ENCODE results near the gene FAM151A. TPM values are rescaled to one million over a fixed set of nuclear protein-coding genes. Genes with fewer than 3 reads are reported as not detected.

Gene FAM151A
- polyA plus RNA-seq, 1 donor (not counting 4 experiments of a cell fraction or from before 2014, with no cell fraction given) = 0.07 TPM

DNA sequence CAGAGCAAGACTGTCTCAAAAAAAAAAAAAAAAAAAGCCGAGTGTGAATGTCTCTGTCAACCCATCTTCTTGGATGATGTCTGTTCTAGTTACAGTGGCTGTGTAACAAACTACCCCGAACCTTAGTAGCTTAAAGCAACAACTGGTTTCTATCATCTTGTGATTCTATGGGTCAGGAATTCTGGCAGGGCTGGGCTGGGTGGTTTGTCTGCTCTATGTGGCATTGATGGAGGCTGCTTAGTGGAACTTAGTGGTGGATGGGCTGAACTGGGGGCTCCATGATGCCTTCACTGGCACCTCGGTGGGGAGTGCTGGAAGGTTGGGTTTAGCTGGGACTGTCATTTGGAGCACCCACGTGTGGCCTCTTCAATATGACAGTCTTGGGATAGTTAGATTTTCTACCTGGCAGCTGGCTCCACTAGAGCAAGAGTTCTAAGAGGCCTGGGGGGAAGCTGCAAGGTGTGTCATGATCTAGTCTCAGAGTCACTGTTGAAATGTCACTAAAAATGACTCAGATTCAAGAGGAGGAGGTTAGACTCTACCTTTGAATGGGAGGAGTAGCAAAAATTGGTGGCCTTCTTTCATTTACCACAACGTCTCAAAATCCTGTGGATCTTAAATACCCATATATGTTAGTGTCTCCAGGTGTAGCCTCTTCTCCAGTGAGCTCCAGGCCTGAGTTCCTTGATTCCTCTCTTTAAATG lies 56.7 kb downstream of the FAM151A start:
- TF ChIP-seq EZH2 (IDR thresholded peaks at IDR 0.05; ENCODE audit: low read length) = no peak
- TF ChIP-seq, protein P1, sequence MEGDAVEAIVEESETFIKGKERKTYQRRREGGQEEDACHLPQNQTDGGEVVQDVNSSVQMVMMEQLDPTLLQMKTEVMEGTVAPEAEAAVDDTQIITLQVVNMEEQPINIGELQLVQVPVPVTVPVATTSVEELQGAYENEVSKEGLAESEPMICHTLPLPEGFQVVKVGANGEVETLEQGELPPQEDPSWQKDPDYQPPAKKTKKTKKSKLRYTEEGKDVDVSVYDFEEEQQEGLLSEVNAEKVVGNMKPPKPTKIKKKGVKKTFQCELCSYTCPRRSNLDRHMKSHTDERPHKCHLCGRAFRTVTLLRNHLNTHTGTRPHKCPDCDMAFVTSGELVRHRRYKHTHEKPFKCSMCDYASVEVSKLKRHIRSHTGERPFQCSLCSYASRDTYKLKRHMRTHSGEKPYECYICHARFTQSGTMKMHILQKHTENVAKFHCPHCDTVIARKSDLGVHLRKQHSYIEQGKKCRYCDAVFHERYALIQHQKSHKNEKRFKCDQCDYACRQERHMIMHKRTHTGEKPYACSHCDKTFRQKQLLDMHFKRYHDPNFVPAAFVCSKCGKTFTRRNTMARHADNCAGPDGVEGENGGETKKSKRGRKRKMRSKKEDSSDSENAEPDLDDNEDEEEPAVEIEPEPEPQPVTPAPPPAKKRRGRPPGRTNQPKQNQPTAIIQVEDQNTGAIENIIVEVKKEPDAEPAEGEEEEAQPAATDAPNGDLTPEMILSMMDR (optimal IDR thresholded peaks at IDR 0.05 in 1 of 3, IDR thresholded peaks at IDR 0.05 in 1 of 3, conservative IDR thresholded peaks at IDR 0.05 in 1 of 3; ENCODE audit: extremely low read depth in 1 of 3, insufficient read depth in 2 of 3, low read length in 3 of 3) = no peak
- DNase-seq (ENCODE audit: low read depth, low spot score) = no peak
- no peak overlapping the region for H3K9ac ChIP-seq (ENCODE audit: control insufficient read depth, extremely low read depth, insufficient read depth, low read length)

DNA sequence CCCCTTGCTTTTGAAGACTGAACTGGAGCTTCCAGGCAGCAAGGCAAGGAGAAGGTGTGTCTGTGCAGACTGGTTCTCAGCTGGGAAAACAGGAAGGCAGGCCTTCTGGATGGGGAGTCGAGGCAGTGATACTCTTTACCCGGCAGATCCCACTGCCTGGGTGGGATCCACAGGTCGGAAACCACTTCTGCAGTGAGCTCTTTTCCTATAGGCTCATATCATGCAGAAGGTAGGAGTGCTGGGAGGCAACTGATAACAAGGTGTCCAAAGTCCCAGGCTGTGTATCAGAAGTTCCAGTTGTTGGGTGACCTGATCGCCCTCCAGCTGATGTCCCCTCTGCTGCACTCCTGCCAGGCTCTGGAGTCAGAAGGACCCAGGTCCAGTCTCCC lies 58.2 kb downstream of the FAM151A start:
- H3K36me3 ChIP-seq (ENCODE audit: control insufficient read depth in 2 of 2, extremely low read depth in 1 of 2, insufficient read depth in 2 of 2, low read length in 2 of 2) = no peaks in the 10 kb centered on the region
- H4K20me1 ChIP-seq (ENCODE audit: control insufficient read depth, extremely low read depth, insufficient read depth, low read length) = no peaks in the 10 kb centered on the region
- dilution Hi-C loops (cut with MboI; ENCODE audit: extremely low pct_ligation_motif_present, low sequenced_read_pairs) = no loop called here
- H2AFZ ChIP-seq (ENCODE audit: control insufficient read depth, low read length) = no peak overlapping the region
- no peaks in the 10 kb centered on the region for H3K79me2 ChIP-seq (ENCODE audit: control insufficient read depth, insufficient read depth, low read length)
- no peak for TF ChIP-seq EZH2 (IDR thresholded peaks at IDR 0.05; ENCODE audit: low read length)
- TF ChIP-seq, protein P1 (optimal IDR thresholded peaks at IDR 0.05 in 1 of 3, IDR thresholded peaks at IDR 0.05 in 1 of 3, conservative IDR thresholded peaks at IDR 0.05 in 1 of 3; ENCODE audit: extremely low read depth in 1 of 3, insufficient read depth in 2 of 3, low read length in 3 of 3) = no peak
- peaks cover 25% of the 10 kb centered on the region for H3K4me1 ChIP-seq (ENCODE audit: control insufficient read depth, extremely low read depth, insufficient read depth, low read length)
- H3K9ac ChIP-seq (ENCODE audit: control insufficient read depth, extremely low read depth, insufficient read depth, low read length) = no peak overlapping the region
- no peak overlapping the region for H3K4me2 ChIP-seq (ENCODE audit: control insufficient read depth, extremely low read depth, insufficient read depth, low read depth, low read length)
- H3K27ac ChIP-seq (ENCODE audit: control insufficient read depth, insufficient read depth, low read length) = no peak overlapping the region
- no peaks in the 10 kb centered on the region for H3K9me1 ChIP-seq (ENCODE audit: control insufficient read depth, extremely low read depth, insufficient read depth, low read length)
- no peak for FAIRE-seq
- no peak for DNase-seq (ENCODE audit: low read depth, low spot score)
- H3K9me3 ChIP-seq (ENCODE audit: control insufficient read depth, low read depth, low read length) = no peaks in the 10 kb centered on the region
- H3K27me3 ChIP-seq (ENCODE audit: control insufficient read depth, extremely low read depth, insufficient read depth, low read length) = no peaks in the 10 kb centered on the region
- no peak overlapping the region for H3K4me3 ChIP-seq (ENCODE audit: control insufficient read depth in 2 of 3, extremely low read depth in 1 of 3, insufficient read depth in 2 of 3, low read depth in 1 of 3, low read length in 3 of 3)

More for the DNA sequence above, 56.7 kb downstream of the FAM151A start:
- no peaks in the 10 kb centered on the region for H3K9me1 ChIP-seq (ENCODE audit: control insufficient read depth, extremely low read depth, insufficient read depth, low read length)
- no peak overlapping the region for H3K4me3 ChIP-seq (ENCODE audit: control insufficient read depth in 2 of 3, extremely low read depth in 1 of 3, insufficient read depth in 2 of 3, low read depth in 1 of 3, low read length in 3 of 3)
- no peaks in the 10 kb centered on the region for H3K79me2 ChIP-seq (ENCODE audit: control insufficient read depth, insufficient read depth, low read length)
- no peak overlapping the region for H3K4me2 ChIP-seq (ENCODE audit: control insufficient read depth, extremely low read depth, insufficient read depth, low read depth, low read length)
- H3K9me3 ChIP-seq (ENCODE audit: control insufficient read depth, low read depth, low read length) = no peaks in the 10 kb centered on the region
- dilution Hi-C loops (cut with MboI; ENCODE audit: extremely low pct_ligation_motif_present, low sequenced_read_pairs) = no loop called here
- no peak for FAIRE-seq
- H3K27me3 ChIP-seq (ENCODE audit: control insufficient read depth, extremely low read depth, insufficient read depth, low read length) = no peaks in the 10 kb centered on the region
- no peak overlapping the region for H2AFZ ChIP-seq (ENCODE audit: control insufficient read depth, low read length)
- no peak overlapping the region for H3K27ac ChIP-seq (ENCODE audit: control insufficient read depth, insufficient read depth, low read length)
- H3K36me3 ChIP-seq (ENCODE audit: control insufficient read depth in 2 of 2, extremely low read depth in 1 of 2, insufficient read depth in 2 of 2, low read length in 2 of 2) = no peaks in the 10 kb centered on the region
- H4K20me1 ChIP-seq (ENCODE audit: control insufficient read depth, extremely low read depth, insufficient read depth, low read length) = no peaks in the 10 kb centered on the region
- peaks cover 37% of the 10 kb centered on the region for H3K4me1 ChIP-seq (ENCODE audit: control insufficient read depth, extremely low read depth, insufficient read depth, low read length)

Measured in keratinocyte (primary cell).